ENCODE results near the gene FOXL2.

DNA sequence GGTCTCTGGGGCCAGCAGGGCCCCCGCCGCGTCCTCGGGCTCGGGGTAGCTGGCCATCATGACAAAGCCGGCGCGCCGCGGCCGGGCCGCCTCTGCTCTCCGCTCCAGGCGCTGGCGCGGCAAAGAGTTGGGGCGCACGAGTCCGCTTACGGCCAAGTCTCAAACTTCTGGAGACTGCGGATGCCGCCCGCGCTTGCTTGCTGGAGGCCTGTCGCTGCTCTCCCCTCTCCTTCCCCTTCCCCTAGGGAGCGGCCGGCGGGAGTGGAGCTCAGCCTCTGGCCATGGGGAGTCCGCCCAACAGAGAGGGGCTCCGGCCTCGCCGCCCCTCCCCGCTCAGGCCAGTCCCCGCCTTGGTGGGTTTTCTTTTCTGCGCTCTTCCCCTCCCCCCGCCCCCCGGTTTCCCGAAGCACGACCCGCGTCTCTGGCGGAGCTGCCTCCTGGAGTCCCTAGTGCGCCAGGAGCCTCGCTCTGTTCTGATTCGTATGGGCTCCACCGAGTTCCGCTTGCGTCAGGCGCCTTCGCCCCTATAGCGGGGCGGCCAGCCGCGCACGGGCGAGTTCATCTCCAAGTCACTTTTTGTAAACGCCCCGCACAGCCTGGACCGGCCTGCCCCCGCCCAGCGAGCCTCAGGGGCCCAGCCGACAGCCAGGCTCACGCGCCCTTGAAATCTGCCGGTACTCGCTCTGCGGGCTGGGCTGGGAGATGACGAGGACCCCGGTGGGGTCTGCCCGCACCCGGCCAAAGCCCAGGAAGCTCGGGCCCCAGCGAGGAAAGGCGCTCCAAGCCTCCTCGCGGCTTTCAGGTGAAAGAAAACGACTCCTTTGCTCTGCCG is at the start of gene FOXL2, which contains the start of gene FOXL2NB:
- TF ChIP-seq KAT7 (CRISPR knock-in tag; IDR thresholded peaks at IDR 0.05; ENCODE audit: borderline replicate concordance) (no peak), ZSCAN29 (IDR thresholded peaks at IDR 0.05) (no peak), ZNF23 (CRISPR knock-in tag; IDR thresholded peaks at IDR 0.05) (no peak), PKNOX1 (IDR thresholded peaks at IDR 0.05) (no peak), ZNF589 (CRISPR knock-in tag; IDR thresholded peaks at IDR 0.05; ENCODE audit: low read depth) (no peak), EZH2 (IDR thresholded peaks at IDR 0.05; ENCODE audit: borderline replicate concordance, low read depth, low read length) (no peak)
- TF ChIP-seq, protein P1, sequence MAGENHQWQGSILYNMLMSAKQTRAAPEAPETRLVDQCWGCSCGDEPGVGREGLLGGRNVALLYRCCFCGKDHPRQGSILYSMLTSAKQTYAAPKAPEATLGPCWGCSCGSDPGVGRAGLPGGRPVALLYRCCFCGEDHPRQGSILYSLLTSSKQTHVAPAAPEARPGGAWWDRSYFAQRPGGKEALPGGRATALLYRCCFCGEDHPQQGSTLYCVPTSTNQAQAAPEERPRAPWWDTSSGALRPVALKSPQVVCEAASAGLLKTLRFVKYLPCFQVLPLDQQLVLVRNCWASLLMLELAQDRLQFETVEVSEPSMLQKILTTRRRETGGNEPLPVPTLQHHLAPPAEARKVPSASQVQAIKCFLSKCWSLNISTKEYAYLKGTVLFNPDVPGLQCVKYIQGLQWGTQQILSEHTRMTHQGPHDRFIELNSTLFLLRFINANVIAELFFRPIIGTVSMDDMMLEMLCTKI (IDR thresholded peaks at IDR 0.05; ENCODE audit: partially characterized antibody): no peak
- TF ChIP-seq, protein P2, sequence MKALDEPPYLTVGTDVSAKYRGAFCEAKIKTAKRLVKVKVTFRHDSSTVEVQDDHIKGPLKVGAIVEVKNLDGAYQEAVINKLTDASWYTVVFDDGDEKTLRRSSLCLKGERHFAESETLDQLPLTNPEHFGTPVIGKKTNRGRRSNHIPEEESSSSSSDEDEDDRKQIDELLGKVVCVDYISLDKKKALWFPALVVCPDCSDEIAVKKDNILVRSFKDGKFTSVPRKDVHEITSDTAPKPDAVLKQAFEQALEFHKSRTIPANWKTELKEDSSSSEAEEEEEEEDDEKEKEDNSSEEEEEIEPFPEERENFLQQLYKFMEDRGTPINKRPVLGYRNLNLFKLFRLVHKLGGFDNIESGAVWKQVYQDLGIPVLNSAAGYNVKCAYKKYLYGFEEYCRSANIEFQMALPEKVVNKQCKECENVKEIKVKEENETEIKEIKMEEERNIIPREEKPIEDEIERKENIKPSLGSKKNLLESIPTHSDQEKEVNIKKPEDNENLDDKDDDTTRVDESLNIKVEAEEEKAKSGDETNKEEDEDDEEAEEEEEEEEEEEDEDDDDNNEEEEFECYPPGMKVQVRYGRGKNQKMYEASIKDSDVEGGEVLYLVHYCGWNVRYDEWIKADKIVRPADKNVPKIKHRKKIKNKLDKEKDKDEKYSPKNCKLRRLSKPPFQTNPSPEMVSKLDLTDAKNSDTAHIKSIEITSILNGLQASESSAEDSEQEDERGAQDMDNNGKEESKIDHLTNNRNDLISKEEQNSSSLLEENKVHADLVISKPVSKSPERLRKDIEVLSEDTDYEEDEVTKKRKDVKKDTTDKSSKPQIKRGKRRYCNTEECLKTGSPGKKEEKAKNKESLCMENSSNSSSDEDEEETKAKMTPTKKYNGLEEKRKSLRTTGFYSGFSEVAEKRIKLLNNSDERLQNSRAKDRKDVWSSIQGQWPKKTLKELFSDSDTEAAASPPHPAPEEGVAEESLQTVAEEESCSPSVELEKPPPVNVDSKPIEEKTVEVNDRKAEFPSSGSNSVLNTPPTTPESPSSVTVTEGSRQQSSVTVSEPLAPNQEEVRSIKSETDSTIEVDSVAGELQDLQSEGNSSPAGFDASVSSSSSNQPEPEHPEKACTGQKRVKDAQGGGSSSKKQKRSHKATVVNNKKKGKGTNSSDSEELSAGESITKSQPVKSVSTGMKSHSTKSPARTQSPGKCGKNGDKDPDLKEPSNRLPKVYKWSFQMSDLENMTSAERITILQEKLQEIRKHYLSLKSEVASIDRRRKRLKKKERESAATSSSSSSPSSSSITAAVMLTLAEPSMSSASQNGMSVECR (CRISPR knock-in tag; IDR thresholded peaks at IDR 0.05): no peak
- TF ChIP-seq, protein P3, sequence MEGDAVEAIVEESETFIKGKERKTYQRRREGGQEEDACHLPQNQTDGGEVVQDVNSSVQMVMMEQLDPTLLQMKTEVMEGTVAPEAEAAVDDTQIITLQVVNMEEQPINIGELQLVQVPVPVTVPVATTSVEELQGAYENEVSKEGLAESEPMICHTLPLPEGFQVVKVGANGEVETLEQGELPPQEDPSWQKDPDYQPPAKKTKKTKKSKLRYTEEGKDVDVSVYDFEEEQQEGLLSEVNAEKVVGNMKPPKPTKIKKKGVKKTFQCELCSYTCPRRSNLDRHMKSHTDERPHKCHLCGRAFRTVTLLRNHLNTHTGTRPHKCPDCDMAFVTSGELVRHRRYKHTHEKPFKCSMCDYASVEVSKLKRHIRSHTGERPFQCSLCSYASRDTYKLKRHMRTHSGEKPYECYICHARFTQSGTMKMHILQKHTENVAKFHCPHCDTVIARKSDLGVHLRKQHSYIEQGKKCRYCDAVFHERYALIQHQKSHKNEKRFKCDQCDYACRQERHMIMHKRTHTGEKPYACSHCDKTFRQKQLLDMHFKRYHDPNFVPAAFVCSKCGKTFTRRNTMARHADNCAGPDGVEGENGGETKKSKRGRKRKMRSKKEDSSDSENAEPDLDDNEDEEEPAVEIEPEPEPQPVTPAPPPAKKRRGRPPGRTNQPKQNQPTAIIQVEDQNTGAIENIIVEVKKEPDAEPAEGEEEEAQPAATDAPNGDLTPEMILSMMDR (IDR thresholded peaks at IDR 0.05 in 2 of 3, conservative IDR thresholded peaks at IDR 0.05 in 1 of 3; ENCODE audit: insufficient read depth in 2 of 3, low read depth in 1 of 3, low read length in 3 of 3): no peak
